Ecto neural progenitor cell (in vitro differentiated cells): Measurements from ENCODE around the gene UBE2G2.

Experiments used
- DNase-seq: peaks from one replicate; pipeline ENCODE4 v3.0.0-alpha.2; 2018; ENCODE audit warnings: low spot score

The UBE2G2 gene

GRCh38 chr21:44724926-44725325 lies 76.7 kb downstream of the UBE2G2 start:
- DNase-seq: no peak

GRCh38 chr21:44724196-44724595 lies 77.4 kb downstream of the UBE2G2 start:
- DNase-seq: no peak

GRCh38 chr21:44723177-44724131 lies 78.2 kb downstream of the UBE2G2 start:
- DNase-seq: peak; percentile 74

DNA sequence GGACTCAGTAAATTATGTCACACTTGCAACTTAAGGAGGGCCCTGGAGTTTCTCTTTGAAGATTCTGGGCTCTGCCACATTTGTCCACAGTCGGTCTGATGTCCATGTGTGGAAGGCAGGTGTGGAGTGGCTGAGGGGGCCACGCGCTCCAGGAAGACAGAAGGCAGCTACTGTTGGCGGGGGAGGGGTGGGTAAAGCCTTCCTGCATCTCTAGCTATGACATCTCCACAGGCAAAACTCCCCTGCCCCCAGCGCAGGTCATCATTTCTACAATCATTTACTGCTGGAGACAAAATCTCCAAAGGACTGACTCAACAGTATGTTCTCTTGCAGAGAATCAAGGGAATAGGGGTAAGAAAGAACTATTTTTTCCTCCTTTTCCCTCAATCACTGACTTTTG lies 78.9 kb downstream of the UBE2G2 start:
- no peak for DNase-seq

DNA sequence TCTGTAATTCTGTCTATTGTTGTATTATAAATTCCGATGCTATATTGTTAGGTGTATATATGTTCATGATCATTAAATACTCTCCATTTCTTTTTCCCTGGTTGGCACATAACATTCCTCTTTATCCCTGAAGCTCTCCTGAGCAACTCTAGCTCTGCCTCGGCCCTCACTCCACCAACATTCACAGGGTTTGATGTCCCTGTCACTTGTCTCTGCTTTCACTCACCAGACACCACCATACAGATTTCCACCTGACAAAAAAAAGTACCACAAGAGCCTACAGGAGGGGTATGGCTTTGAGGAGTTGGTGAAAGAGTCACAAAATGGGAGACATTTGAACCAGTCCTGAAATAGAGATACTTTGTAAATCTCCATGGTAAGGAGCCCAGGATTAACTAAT lies 81.5 kb downstream of the UBE2G2 start:
- no peak for DNase-seq
